Pancreas (tissue), 10 donors: ENCODE data around the gene GPSM1. TPM values are rescaled to one million over a fixed set of nuclear protein-coding genes. Genes with fewer than 3 reads are reported as not detected.

Experiments used
- ATAC-seq, 4 donors: fragments of 200-7000 bp; cut with Tn5 transposase; one replicate each; pipeline versions ENCODE4 v1.8.0 to v1.9.1; 2020; ENCODE audit warnings: mild to moderate bottlenecking in 4 of 4, moderate library complexity in 4 of 4
- DNase-seq, 6 donors: peaks; one replicate each; pipeline ENCODE4 v3.0.0-alpha.2; 2020
- FAIRE-seq: peaks from 2 replicates; lab custom pipeline; 2012; peaks lifted over from hg19 to GRCh38; lab: Jason Lieb, UNC
- H3K27ac ChIP-seq, 4 donors: fragments of 200-600 bp; sonication (generic); 1 replicate in 3 of 4; 2 replicates in 1 of 4; pipeline versions ENCODE4 v1.5.0 to v1.8.0; 2020
- H3K27me3 ChIP-seq, 4 donors: fragments of 200-600 bp; one replicate each; pipeline ENCODE4 v1.8.0; 2021
- H3K36me3 ChIP-seq, 3 donors: fragments of 200-600 bp; sonication (generic) in 1 of 3; one replicate each; pipeline versions ENCODE4 v1.5.0 to v1.8.0; 2020 to 2021
- H3K4me1 ChIP-seq, 3 donors: fragments of 200-600 bp; one replicate each; pipeline ENCODE4 v1.8.0; 2021
- H3K4me3 ChIP-seq, 4 donors: fragments of 200-600 bp; sonication (generic) in 2 of 4; one replicate each; pipeline versions ENCODE4 v1.5.0 to v1.8.0; 2020 to 2021
- H3K9me3 ChIP-seq, 4 donors: fragments of 200-600 bp; one replicate each; pipeline ENCODE4 v1.8.0; 2021
- CTCF ChIP-seq, 4 donors: fragments of 200-600 bp; sonication (generic) in 3 of 4; IDR thresholded peaks; one replicate each; pipeline versions ENCODE4 v1.5.0 to v1.8.0; 2021; ENCODE audit warnings: antibody characterized with exemption in 4 of 4
- WGBS, 2 donors: extraction: QIAGEN DNeasy Blood & Tissue Kit; methylation state at CpG; one replicate each; pipeline ENCODE4 v1.1.7; 2013; 5-methylcytosine and 5-hydroxymethylcytosine counted together
- intact Hi-C, 3 donors: fragments of 100-400 bp; cut with DNase I; formaldehyde crosslinking; loops; one replicate each; pipeline versions ENCODE4 v1.11.1 to v1.14.2; 2022
- polyA plus RNA-seq, 2 donors: library from polyadenylated mRNA; stranded (reverse); fragments of 200-250 nt; gene quantifications; one replicate each; pipeline ENCODE4 v1.2.3, GENCODE V29; 2013
- total RNA-seq, 6 donors: library from RNA; stranded (reverse); fragmentation: NEBNext Ultra II Directional in 4 of 6; extraction: Animal tissue kit (Norgen Biotek cat#: 25700) in 4 of 6; gene quantifications; one replicate each; pipeline versions ENCODE4 v1.2.1 to v1.2.4, GENCODE V29; 2021 to 2023
- donor health status: healthy with polysubstance abuse.
- donor health status: DM: no; HTN: no; CAD: no; lungs with moderate emphysema.
- donor health status: DM: no; HTN: no; CAD: no.
- donor health status: control.
- donor health status: control.
- donor health status: Bipolar disorder and iron deficiency.
- donor health status: DM: yes; HTN: yes; CAD: no.
- donor health status: DM: no; HTN: no; CAD: no.
- donor health status: DM: no; HTN: no; CAD: no.
- donor health status: DM: yes; HTN: yes; CAD: no.

The GPSM1 gene
- total and polyA plus RNA-seq, 8 donors = 6.8 to 54.4 (median 12.6) TPM

DNA sequence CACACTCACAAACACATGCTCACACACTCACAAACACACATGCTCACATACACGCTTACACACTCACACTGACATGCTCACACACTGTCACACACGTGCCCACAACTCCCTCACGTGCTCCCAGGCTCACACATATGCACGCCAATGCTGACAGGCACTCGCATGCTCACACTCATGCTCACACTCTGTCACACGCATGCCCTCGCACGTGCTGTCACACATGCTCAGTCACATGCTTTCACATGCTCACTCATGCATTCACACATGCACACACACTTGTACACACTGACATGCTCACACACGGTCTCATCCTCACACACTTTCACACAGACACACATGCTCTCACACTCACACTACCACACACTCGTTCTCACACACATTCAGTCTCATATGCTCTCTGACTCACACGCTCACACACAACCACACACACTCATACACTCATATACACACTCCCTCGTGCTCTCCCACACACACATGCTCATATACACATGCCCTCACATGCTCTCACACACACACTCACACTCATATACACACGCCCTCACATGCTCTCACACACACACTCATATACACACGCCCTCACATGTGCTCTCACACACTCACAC lies 33.8 kb upstream of the GPSM1 start:
- Histone ChIP-seq H3K27me3 (no peaks in the 10 kb centered on the region), H3K9me3 (no peaks in the 10 kb centered on the region), H3K27ac (no peak overlapping the region), H3K4me3 (no peak overlapping the region), H3K4me1 (peaks cover 6 to 13% (median 12%) of the 10 kb centered on the region in 3 donors), H3K36me3 (no peaks in the 10 kb centered on the region)
- intact Hi-C loops = no loop called here
- no peak for ATAC-seq
- WGBS, 2 donors = 75 to 83% methylated on average over 14 of the region's 14 CpGs
- DNase-seq = no peak
- FAIRE-seq = no peak
- TF ChIP-seq CTCF (IDR thresholded peaks at IDR 0.05) = no peak

DNA sequence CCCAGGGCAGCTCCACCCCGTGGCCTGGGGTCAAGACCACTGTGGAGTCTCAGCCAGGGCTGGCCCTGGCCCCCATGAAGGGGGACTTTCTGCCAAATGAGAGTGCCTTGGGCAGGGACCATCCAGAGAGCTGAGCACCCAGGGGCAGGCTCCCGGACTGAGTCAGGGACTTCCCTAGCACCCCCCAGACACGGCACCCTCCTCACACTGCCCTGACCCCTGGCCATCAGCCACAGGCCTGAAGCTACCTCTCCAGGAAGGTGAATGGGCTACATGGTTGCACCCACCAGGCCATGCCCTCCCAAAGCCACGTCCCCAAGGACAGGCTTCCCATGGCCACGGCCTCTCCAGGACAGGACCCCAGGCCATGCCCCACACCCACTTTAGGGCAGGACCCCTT lies 32.9 kb upstream of the GPSM1 start:
- TF ChIP-seq CTCF (IDR thresholded peaks at IDR 0.05) = no peak
- Histone ChIP-seq H3K27me3 (no peaks in the 10 kb centered on the region), H3K4me1 (peaks cover 6 to 13% (median 12%) of the 10 kb centered on the region in 3 donors), H3K36me3 (no peaks in the 10 kb centered on the region), H3K27ac (no peak overlapping the region), H3K9me3 (no peaks in the 10 kb centered on the region), H3K4me3 (no peak overlapping the region)
- peak in 2 of 6 donors; percentile 33 to 62 for DNase-seq
- WGBS, 2 donors = 69 to 90% methylated on average over 5 of the region's 5 CpGs
- FAIRE-seq = no peak
- ATAC-seq = no peak
- intact Hi-C loops = no loop called here

GRCh38 chr9:136295055-136295454 lies 32.3 kb upstream of the GPSM1 start:
- no peak for TF ChIP-seq CTCF (IDR thresholded peaks at IDR 0.05)
- Histone ChIP-seq H3K36me3 (no peaks in the 10 kb centered on the region), H3K27ac (no peak overlapping the region), H3K9me3 (no peaks in the 10 kb centered on the region), H3K4me1 (peaks cover 6 to 13% (median 12%) of the 10 kb centered on the region in 3 donors), H3K27me3 (no peaks in the 10 kb centered on the region), H3K4me3 (no peak overlapping the region)
- WGBS, 2 donors = 80 to 89% methylated on average over 16 of the region's 16 CpGs
- DNase-seq (peak in 2 of 6 donors; percentile 24 to 51), FAIRE-seq (no peak), ATAC-seq (no peak)
- intact Hi-C loops = no loop called here

DNA sequence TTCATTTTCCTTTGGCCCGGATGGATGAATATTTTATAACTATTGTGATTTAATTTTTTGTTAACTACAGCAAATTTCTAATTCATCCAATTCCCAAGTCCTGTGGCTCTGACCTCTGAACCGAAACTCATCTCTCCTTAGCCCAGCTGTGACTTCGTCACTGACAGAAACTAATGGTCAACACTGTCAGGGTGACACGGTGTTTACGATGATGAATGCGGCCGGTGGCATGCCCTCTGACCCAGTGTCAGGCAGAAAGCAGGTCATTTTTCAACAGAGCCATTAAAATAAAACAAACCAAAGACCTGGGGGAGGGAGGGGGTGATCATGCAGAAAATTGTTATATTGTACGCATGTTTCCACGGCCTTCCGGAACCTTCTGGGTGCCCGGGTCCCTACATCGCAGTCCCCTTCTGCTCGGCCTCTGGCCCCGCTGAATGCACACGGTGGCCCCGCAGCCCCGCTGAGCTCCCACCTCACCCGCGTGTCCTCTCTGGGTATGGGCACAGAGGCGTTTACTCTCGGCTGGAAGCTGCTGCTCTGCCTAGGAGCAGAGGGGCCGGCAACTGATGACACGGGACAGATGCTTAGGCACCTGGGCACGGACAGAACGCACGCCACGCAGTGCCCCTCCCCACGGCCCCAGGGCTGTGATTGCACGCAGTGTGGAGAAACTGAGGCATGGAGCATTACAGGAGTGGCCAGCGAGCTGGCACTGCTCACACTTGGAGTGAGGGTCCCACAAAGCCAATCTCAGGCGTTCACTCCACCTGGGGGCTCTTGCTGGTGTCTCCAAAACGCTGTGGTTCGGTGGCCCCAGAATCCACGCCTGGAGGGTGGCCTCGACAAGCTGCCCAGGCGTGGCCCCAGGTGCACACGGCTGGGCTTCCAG lies 31.6 kb upstream of the GPSM1 start:
- FAIRE-seq (no peak), DNase-seq (peak in 2 of 6 donors; percentile 31 to 55), ATAC-seq (no peak)
- peaks cover 6 to 13% (median 12%) of the 10 kb centered on the region in 3 donors for H3K4me1 ChIP-seq
- intact Hi-C loops = no loop called here
- H3K36me3 ChIP-seq = no peaks in the 10 kb centered on the region
- peak overlapping the region in 2 of 4 donors; percentile 68 to 75 for H3K27ac ChIP-seq
- no peaks in the 10 kb centered on the region for H3K27me3 ChIP-seq
- no peak overlapping the region for H3K4me3 ChIP-seq
- TF ChIP-seq CTCF (IDR thresholded peaks at IDR 0.05) = no peak
- WGBS, 2 donors = 45 to 67% methylated on average over 37 of the region's 37 CpGs
- H3K9me3 ChIP-seq = no peaks in the 10 kb centered on the region
